Activated CD8-positive, alpha-beta memory T cell treated with anti-CD3 and anti-CD28 coated beads for 24 hours (primary cell): ENCODE data around the gene TRIM29.

Source experiments
- DNase-seq: peaks from one replicate; pipeline ENCODE4 v3.0.0-alpha.2; 2020

TRIM29 gene

DNA sequence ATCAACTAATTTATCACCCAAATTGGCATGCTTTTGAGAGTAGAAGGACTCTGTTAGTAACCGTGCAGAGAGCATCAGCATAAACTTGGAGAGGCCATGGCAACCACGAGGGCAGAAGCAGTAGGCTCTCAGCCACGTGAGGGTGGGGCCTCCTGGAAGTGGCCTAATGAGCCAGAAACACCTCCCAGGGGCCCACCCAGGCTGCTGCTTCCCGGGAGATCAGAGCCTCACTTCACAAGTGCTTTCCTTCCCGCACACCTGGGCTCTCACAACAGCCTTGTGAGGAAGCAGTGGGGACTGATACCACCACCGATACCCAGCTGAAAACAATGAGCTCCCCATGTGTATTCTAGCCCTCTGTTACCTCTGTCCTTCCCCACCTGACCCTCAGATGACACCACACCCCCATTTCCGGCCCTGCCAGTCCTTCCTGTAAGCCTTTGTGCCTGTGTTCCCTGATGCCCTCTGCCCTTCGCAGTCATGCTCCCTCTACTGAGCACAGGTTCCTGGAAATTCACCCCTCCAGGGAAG, 17.0 kb downstream of the TRIM29 start:
- no peak for DNase-seq

DNA sequence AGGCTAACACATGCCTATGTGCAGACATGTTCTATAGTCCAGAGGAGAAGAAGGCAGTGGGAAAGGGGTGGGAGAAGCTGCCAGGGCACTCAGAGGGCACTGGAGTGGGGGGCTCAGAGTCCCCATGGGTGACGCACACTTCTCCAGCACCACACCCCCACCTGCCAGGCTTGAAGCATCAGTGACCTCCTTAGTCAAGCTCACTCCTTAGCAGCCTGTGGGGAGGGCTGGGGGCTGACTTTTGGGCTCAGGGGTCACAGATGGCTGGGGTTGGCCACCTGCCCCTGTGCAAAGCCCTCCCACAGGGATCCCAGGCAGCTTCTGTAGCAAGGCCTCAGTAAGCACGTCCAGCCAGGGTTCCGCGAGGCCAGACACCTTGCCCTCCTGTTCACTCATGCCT, 18.8 kb downstream of the TRIM29 start:
- DNase-seq = no peak

DNA sequence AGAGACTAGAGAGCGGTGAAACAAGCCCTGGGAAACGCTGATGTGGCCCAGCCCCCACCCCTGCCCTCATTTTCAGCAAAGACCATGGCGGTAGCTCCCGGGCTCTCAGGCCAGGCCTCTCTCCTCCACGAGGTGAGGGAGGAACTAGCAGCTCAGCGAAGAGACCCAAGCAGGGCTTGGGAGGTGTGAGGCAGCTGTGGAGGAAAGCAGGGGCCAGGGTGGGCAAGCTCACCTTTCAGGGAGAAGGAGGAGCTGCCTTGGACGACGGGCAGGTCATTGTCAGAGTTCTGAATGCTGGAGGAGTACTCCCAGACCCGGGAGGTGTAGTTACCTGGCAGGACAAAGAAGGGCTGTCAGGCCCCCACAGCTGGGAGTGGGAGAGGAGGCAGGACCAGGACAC, 19.9 kb downstream of the TRIM29 start:
- DNase-seq = no peak

DNA sequence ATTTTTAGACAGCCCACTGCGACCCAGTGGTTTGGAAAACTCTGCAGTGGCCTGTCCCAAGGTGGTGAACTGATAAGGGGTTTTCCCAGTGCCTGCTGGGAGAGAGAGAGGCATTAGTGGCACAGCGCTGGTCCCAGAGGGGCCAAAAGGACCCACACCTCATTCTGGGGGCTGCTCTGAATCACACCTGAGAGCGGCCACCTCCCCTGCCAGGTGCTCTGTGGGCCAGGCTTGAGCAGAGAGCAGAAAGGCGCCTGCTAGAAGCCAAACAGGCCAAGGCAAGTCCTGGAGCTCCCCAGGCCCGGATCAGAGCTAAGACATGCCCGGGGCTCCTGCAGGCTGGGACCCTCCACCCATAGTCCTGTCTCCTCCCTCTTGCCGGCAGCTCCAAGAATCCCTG, 20.9 kb downstream of the TRIM29 start:
- no peak for DNase-seq

DNA sequence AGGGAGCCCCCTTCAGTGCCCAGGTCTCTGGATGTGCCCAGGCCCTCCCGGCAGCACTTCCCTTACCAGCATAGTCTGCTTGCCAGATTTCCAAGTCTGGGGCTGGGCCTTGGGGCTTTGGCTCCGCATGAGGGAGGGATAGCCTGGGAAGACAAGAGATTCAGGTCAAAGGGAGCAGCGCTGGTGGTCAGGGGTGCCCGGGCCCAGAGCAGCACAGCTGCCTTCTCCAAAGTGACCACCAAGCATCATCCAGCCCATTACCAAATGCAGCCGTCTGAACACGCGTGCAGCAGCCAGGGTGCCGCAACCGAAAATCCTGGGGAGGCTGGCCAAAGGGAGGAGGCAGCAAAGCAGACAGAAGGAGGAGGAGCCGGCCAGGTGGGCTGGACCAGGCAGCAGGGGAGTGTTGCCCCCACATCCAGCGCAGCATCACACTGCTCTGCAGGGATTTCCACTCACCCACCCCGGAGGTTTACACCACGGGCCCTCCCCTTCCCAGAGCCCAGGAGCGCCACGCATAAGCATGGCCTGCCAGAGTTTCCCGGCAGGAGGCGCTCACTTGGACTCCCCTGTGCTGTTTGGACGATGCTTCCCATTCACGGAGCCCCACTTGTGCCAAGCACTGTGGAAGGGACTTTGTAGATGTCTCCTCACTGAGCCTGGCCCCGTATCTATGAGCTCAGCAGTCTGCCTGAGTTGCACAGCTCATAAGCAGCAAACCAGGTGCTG, 22.5 kb downstream of the TRIM29 start:
- no peak for DNase-seq

DNA sequence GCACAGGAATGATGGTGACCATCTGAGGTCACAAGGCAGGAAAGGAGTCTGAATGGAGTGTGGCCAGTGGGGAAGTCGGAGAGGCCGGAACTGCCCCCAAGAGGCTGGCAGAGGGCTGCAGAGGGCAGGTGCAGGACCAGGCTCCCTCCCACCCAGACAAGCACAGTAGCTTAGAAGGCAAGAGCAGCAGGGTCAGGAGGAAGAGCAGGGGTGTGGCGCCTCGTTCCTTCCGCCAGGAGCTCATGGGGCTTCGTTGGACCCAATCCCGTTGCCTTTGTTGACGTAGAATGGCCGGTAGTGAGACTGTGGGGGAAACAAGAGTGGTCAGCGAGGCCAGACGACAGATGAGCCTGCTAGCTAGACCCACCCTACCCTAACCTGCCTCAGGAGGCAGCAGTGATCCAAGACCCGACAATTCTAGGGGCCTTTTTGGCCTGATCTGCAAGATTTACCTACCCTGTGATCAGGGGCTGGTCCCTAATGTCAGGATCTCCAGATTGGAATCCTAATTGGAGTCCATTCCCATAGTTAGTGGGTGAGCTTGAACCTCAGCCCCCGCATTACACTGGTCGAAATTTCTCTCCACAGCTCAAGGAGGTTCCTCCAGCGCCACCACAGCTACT, 25.6 kb downstream of the TRIM29 start:
- DNase-seq = no peak

DNA sequence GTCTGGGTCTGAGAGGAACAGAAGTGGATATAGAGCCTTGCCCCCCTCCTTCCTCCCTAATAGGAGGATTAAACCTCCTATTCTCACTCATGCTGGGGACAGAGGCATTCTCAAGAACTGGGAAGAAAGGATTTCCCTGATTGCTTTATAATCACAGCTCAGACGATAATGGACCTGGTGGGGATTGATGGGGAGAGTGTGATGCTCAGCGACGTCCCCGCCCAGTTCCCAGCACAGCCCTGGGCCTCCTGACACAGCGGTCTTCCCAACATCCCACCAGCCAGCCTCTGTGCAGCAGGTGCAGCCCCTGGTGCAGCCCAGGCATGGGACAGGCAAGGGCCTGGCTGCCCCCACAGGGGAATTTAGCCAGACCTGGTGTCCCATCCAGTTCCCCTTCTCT, 28.4 kb downstream of the TRIM29 start:
- DNase-seq = no peak

DNA sequence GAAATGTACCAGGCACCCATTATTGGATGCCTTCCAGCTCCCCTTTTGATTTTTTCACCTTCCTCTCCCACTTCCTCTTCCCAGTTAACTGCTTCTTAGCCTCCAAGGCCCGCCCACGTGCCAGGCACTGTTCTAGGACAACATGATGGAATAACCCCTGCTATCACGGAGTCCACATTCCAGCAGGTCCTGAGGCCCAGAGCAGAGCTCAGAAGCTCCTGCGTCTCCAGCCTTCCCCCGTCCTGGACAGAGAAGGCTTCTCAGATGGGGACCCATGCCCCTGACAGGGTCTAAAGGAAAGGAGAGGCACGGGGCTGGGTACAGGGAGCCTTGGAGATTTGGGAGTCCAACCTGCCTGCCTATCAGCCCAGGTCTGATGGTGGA, 29.1 kb downstream of the TRIM29 start:
- no peak for DNase-seq

DNA sequence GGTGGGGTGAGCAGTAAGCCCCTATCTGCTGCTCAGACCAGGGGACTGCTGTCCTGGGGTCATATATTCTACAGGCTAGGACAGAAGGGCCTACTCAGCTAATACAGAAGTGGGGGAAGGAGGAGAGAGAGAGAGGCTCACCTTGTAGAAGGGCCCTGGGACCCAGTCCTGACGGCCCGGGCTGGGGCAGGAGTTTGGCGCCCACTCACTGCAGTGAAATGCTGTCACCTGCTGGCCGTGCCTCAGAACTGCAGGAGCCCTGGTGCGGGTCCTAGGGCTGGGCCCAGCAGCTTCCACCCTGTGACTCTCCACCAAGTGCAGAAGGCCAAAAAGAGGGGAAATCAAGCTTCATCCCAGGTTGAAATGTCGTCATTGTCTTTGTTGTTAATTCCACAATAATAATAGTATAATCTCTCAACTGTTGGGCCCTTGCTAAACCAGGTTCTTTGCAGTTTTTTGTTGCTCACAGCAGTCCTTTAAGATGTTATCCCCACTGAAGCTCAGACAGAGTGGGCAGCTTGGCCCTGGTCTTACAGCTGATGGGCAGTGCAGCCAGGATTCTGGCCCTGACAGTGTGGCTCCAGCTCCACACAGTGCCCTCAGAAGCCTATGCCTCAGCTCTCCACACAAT, 29.6 kb downstream of the TRIM29 start:
- DNase-seq = peak; percentile 83

DNA sequence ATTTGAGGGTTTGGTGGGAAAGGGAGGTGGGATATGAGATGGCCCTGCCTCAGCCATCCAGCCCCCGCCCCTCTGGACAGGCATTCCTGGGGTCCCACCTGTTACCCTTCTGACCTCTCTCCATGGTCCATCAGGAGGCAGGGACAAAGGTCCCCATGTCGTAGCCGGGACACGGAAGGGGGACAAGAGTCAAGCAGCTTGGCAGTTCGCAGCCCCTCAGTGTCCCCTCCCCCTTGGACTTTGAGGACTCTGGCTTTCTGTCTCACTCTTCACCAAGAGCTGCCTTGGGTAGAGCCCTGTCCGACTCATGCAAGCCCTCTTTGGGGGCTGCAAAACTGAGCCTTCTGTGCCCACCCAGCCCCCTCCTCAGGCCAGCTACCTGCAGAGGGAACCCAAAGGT, 30.2 kb downstream of the TRIM29 start:
- DNase-seq = no peak

DNA sequence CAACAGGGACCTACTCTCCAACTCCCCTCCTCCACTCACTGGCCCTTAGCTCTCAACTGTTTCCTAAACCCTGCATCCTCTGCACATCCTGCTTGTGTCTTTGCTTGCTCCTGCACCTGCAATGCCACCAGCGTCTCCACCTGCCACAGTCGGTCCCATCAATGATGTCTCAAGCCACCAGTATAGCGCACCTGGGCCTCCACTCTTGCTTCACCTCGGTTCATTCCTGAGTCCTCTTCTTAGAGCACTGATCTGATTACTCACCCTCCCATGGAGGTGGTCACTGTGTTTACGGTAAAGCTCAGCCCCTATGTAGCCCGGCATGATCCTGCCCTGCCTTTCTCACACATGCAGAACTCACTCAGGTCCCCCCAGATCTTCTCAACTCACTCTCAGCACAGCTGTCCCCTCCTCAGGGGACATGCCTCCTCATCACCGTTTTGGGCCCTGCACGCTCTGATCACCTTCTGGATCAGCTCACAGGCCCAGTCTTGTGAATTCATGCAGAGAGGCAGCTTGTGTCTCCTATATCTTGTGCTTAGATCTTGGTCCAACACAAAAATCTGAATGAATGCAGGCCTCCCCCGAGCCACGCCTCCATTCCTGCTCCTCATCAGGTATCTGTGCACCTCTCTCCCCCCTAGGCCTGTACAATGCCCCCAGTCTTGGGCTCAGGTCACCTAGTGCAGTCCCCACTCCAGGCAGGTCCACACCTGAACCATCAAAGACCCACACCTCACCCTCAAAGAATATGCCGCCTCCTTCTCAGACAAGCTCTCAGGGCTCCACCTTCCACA, 31.4 kb downstream of the TRIM29 start:
- no peak for DNase-seq

DNA sequence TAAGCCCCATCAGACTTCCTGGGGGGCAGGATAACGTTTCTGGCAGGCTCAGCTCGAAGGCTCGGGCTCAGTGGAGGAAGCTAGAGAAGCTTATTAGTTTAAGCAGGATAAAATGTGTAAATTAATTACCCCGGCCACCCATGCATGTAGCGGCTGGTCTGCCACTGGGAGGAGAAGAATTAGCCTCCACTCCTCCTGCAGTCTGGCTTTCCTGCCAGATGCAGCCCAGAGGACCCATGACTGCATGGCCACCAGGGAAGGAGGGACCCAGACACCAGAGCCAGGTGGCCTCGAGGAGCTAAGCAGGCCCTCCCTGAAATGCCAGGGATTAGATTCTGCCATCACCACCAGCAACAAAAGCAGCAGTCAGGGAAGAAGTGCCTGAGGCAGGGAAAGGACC, 32.3 kb downstream of the TRIM29 start:
- DNase-seq = no peak

DNA sequence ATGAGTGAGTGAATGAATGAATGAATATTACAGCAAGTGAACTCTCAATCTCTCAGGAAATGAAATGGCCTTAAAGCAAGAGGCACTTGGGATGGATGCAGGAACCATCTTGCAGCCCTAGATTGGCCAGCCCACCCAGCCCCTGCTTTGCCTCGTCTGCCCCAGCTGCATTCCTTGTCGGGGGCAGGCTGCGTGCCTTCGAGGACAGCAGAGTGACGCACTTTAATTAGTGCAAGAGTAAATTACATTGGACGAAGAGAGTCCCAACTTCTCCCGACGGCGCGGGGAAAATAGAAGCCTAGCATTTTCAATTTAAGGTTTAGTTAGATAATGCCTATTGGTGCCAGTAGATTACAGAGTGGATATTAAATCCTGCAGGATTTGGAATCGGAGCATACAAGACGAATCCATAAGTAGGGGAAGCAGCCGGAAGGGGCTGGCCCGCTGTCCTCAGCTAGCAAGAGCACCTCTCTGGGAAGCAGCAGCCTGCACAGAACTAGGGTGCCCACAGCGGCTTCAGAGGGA, 33.8 kb downstream of the TRIM29 start:
- no peak for DNase-seq

DNA sequence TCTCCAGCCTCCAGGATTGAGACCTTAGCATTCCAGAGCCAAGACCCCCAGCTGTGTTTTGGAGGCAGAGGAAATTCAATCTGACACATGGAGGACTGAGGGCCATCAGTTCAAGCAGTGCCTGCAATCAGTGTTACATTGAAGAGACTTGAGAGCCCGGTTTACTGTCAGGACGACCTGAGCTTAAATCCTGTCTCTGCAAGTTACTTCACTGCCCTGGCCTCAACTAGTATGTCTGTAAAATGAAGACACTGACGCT, 35.1 kb downstream of the TRIM29 start:
- no peak for DNase-seq

DNA sequence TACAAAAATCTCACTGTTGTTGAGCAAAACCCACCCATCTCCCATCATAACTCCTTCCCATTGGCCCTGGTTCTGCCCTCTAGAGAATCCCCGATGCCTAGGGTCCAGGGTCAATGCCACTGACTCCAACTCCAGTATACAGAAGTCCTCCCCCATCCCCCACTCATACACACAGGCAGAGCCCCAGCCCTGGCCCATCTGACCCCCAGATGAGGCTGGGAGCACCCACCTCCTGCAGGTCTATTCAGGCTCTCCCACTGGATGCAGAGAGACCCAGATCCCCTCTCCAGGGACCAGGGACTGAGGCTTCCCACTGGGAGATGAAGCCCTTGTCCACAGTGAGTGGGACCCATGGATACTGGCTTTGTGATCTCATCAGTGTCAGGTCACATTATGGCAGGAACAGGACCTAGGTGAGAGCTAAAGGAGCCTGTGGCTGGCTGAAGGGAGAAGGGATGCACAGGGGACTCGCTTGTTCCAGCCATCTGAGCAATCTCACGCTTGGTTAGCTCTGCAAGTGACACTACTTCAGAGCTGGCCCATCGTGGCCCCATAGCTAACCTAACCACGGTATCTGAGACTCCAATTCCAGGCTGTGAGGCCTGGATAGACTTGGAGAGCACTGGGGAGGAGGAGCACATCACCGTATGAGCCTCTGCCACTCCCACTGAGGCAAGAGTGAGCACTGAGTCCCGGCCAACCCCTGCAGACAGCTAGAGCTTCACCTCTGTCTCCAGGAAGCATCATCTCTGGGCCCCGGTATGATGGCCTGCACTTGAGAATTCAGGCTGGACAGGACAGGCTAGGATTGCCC, 35.7 kb downstream of the TRIM29 start:
- no peak for DNase-seq

DNA sequence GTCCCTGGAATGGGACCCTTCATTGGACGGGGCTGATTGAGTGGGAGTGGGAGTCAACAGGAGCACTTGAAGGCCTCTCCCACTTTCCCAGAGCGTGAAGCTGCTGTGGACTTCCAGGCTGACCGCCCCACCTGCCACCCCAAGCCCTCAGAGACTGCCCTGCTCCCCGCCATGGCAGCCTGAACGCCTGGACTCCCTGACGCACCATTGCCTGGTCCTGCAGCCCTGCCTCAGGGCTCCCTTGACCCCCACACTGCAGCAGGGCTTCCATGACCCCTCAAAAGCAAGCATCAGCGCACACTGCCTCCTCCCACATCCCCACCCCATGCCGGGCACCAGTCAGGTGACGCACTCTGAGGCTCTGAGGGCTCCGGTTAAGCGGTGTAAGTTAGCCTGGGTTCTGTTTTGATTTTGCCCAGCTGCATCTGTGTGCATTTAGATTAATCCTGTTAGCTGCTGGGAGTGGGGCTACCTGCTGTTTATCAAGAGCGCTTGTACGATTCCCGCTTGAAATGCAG, 39.4 kb downstream of the TRIM29 start:
- DNase-seq = no peak

DNA sequence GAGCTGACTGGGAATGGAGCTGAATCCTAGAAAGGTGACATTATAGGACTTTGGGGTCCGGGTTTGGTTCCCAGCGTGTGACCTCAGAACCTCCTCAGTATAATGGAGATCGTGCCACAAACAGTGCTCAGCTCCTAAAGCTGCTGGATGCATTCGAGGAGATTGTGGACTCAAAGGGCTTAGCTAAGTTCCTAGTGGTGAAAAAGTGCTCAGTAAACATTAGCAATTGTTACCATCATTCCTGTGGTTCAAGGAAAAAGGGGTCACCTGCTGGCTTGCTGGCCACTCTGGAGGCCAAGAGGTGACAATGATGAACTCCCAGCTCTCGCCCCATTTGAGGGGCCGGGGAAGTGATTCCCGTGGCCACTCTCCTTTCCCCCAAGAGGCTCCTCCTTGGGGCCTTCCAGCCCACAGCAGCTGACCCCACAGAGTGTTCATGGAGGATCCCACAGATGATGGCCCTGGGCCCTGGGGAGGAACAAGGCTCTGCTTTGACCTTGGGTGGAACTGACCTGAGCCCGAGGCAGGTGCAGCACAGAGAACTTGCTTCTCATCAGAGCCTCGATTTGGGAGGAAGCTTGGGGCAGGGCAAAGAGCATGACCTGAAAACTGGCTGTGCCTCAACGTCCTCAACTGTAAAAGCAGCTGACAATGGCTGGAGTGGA, 40.1 kb downstream of the TRIM29 start:
- DNase-seq = no peak

DNA sequence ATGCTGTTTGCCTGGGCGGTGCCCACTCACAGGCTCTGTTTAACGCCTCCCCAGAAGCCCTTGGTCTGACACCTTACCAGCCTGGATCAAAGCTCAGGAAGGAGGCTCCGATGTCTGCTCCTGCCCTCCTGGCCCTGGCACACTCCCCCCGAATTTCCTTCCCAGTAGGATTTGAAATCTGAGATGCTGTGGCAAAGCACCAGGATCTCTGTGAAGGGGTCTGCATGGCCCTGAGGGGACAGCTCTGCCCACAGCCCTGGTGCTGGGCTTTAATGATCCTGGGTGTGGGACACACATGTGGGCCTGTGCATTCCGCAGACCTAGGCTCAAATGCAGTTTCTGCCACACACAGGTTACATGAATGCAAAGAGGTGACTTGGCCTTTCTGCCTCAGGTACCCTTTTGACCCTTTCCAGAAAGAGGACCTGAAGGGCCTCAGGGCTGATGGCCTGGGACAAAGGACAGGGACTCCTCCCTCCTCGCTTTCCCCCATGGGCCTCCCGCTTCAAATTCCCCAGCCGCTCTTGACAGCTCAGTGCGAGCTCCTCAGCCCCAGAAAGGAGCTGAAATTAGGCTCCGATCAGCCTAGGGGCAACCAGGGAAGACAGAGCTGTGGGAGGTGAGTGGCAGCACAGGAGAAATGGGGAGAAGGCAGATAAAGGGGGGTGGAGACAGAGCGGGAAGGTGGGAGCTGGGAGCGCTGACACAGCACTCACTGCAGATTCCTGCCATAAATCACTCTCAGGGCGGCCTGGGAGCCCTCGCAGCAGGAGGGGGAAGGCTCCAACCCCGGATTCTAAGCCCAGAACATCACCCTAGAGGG, 41.3 kb downstream of the TRIM29 start:
- DNase-seq = no peak

DNA sequence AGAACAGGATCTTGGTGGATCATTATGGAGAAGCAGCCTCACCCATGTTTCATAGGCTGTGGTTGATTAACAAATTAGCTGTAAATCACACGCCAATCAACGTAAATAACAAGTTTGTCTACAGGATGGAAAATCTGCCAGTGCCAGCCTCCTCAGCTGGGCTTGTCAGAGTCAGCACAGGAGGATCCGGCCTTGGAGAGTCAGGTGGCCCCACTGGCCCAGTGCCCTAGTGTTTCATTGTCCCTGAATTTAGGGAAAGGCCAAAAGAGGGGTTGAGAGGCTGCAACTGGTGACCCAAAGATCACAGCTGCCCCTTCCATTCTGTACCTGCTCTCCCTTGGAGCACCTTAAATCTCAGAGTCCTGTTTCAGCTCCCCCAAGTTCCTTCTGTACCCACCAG, 42.4 kb downstream of the TRIM29 start:
- no peak for DNase-seq

DNA sequence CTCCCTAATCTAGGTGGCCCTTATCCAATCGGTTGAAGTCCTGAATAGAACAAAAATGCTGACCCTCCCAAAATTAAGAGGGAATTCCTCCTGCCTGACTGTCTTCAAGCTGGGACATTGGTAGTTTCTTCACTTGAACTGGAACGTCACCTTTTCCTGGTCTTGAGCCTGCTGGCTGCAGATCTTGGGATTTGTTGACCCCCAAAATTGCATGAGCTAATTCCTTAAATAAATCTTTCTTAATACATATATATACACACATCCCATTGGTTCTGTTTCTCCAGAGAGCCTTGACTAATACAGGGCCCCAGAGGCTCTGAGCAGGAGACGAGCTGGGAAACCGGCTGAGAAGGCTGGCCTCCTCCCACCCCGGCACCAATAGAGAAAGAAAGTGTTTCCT, 46.2 kb downstream of the TRIM29 start:
- no peak for DNase-seq

DNA sequence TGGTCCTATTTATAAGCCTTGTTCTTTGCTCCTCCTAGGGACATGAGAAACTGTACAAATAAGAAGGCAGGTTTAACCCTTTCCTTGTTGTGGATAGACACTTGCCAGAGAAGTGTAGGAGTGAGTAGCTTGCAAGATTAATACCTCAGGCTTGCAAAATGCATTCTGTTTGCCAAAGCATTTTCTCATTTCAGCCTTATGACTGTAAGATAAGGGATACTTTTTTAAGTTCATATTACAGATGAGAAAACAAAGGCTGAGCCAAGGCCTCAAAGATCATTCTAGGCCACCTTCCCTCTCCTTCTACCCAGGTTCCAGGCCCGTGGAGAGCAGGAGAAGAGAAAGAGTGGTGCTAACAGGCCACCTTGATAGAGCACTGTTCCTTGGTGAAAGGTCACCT, 46.8 kb downstream of the TRIM29 start:
- no peak for DNase-seq
